Stimulated activated naive CD8-positive, alpha-beta T cell treated with anti-CD3 and anti-CD28 coated beads, Interleukin-15, Interleukin-2, amounts not matched to agents 100 ng/mL and 50 ng/mL, for 24 hours (primary cell): ENCODE data around the gene FYN.

Experiments used
- H3K27ac Mint-ChIP-seq: one replicate; pipeline ENCODE4 v1.8.0; 2021; ENCODE audit warnings: mild to moderate bottlenecking, mixed read lengths
- H3K27me3 Mint-ChIP-seq: one replicate; pipeline ENCODE4 v1.8.0; 2021; ENCODE audit warnings: mixed read lengths
- H3K36me3 Mint-ChIP-seq: one replicate; pipeline ENCODE4 v1.8.0; 2021; ENCODE audit warnings: low read depth, mixed read lengths
- H3K4me1 Mint-ChIP-seq: one replicate; pipeline ENCODE4 v1.8.0; 2021; ENCODE audit warnings: low read depth, mixed read lengths
- H3K4me3 Mint-ChIP-seq: one replicate; pipeline ENCODE4 v1.8.0; 2021; ENCODE audit warnings: mild to moderate bottlenecking, mixed read lengths
- H3K9me3 Mint-ChIP-seq: one replicate; pipeline ENCODE4 v1.8.0; 2021; ENCODE audit warnings: mixed read lengths

Gene FYN

GRCh38 chr6:111849298-111849697 is 24.0 kb downstream of the FYN start:
- H3K9me3 Mint-ChIP-seq, result no peaks in the 10 kb centered on the region
- peaks cover 71% of the 10 kb centered on the region for H3K36me3 Mint-ChIP-seq
- H3K4me3 Mint-ChIP-seq, result peak overlapping the region; percentile 21
- H3K27me3 Mint-ChIP-seq, result no peaks in the 10 kb centered on the region
- peaks cover 54% of the 10 kb centered on the region for H3K4me1 Mint-ChIP-seq
- H3K27ac Mint-ChIP-seq, result peak overlapping the region; percentile 91

- Mint-ChIP-seq H3K27me3 (no peaks in the 10 kb centered on the region), H3K36me3 (peaks cover 63% of the 10 kb centered on the region), H3K9me3 (no peaks in the 10 kb centered on the region), H3K27ac (no peak overlapping the region), H3K4me1 (peaks cover 45% of the 10 kb centered on the region), H3K4me3 (no peak overlapping the region)
Observed at GRCh38 chr6:111848262-111848812, 24.9 kb downstream of the FYN start.

GRCh38 chr6:111846492-111847409 is 26.5 kb downstream of the FYN start:
- Mint-ChIP-seq H3K27ac (no peak overlapping the region), H3K9me3 (no peaks in the 10 kb centered on the region), H3K36me3 (peaks cover 47% of the 10 kb centered on the region), H3K4me3 (no peak overlapping the region), H3K27me3 (no peaks in the 10 kb centered on the region), H3K4me1 (peaks cover 30% of the 10 kb centered on the region)

GRCh38 chr6:111846066-111846465 is 27.2 kb downstream of the FYN start:
- H3K36me3 Mint-ChIP-seq, result peaks cover 41% of the 10 kb centered on the region
- H3K9me3 Mint-ChIP-seq, result no peaks in the 10 kb centered on the region
- H3K4me3 Mint-ChIP-seq, result no peak overlapping the region
- H3K27ac Mint-ChIP-seq, result no peak overlapping the region
- H3K27me3 Mint-ChIP-seq, result no peaks in the 10 kb centered on the region
- peaks cover 23% of the 10 kb centered on the region for H3K4me1 Mint-ChIP-seq

- peaks cover 17% of the 10 kb centered on the region for H3K4me1 Mint-ChIP-seq
- H3K4me3 Mint-ChIP-seq, result no peak overlapping the region
- no peaks in the 10 kb centered on the region for H3K9me3 Mint-ChIP-seq
- H3K27ac Mint-ChIP-seq, result no peak overlapping the region
- peaks cover 37% of the 10 kb centered on the region for H3K36me3 Mint-ChIP-seq
- no peaks in the 10 kb centered on the region for H3K27me3 Mint-ChIP-seq
Observed at GRCh38 chr6:111845441-111845871, 27.8 kb downstream of the FYN start.

- Mint-ChIP-seq H3K4me3 (no peak overlapping the region), H3K27ac (no peak overlapping the region), H3K4me1 (peaks cover 11% of the 10 kb centered on the region)
Observed at GRCh38 chr6:111844921-111845320, 28.3 kb downstream of the FYN start.

GRCh38 chr6:111844376-111844775 is 28.9 kb downstream of the FYN start:
- peaks cover 26% of the 10 kb centered on the region for H3K36me3 Mint-ChIP-seq
- H3K27me3 Mint-ChIP-seq, result no peaks in the 10 kb centered on the region
- H3K4me1 Mint-ChIP-seq, result peaks cover 6% of the 10 kb centered on the region
- no peaks in the 10 kb centered on the region for H3K9me3 Mint-ChIP-seq
- no peak overlapping the region for H3K27ac Mint-ChIP-seq
- H3K4me3 Mint-ChIP-seq, result no peak overlapping the region

More at GRCh38 chr6:111844921-111845320, 28.3 kb downstream of the FYN start:
- Mint-ChIP-seq H3K27me3 (no peaks in the 10 kb centered on the region), H3K36me3 (peaks cover 31% of the 10 kb centered on the region), H3K9me3 (no peaks in the 10 kb centered on the region)

GRCh38 chr6:111843347-111844147 is 29.7 kb downstream of the FYN start:
- no peak overlapping the region for H3K4me3 Mint-ChIP-seq
- H3K27ac Mint-ChIP-seq, result no peak overlapping the region
- no peaks in the 10 kb centered on the region for H3K27me3 Mint-ChIP-seq
- no peaks in the 10 kb centered on the region for H3K4me1 Mint-ChIP-seq
- no peaks in the 10 kb centered on the region for H3K9me3 Mint-ChIP-seq
- peaks cover 28% of the 10 kb centered on the region for H3K36me3 Mint-ChIP-seq

GRCh38 chr6:111842891-111843290 is 30.4 kb downstream of the FYN start:
- H3K36me3 Mint-ChIP-seq, result peaks cover 31% of the 10 kb centered on the region
- no peak overlapping the region for H3K27ac Mint-ChIP-seq
- no peaks in the 10 kb centered on the region for H3K4me1 Mint-ChIP-seq
- no peaks in the 10 kb centered on the region for H3K9me3 Mint-ChIP-seq
- no peak overlapping the region for H3K4me3 Mint-ChIP-seq
- no peaks in the 10 kb centered on the region for H3K27me3 Mint-ChIP-seq

- Mint-ChIP-seq H3K36me3 (peaks cover 35% of the 10 kb centered on the region), H3K4me3 (no peak overlapping the region), H3K27ac (no peak overlapping the region), H3K27me3 (no peaks in the 10 kb centered on the region), H3K4me1 (no peaks in the 10 kb centered on the region), H3K9me3 (no peaks in the 10 kb centered on the region)
Observed at GRCh38 chr6:111842271-111842822, 30.9 kb downstream of the FYN start.

- no peaks in the 10 kb centered on the region for H3K9me3 Mint-ChIP-seq
- no peak overlapping the region for H3K27ac Mint-ChIP-seq
- H3K36me3 Mint-ChIP-seq, result peaks cover 40% of the 10 kb centered on the region
- H3K4me3 Mint-ChIP-seq, result no peak overlapping the region
- H3K4me1 Mint-ChIP-seq, result no peaks in the 10 kb centered on the region
- no peaks in the 10 kb centered on the region for H3K27me3 Mint-ChIP-seq
Observed at GRCh38 chr6:111841822-111842221, 31.4 kb downstream of the FYN start.

- H3K27me3 Mint-ChIP-seq, result no peaks in the 10 kb centered on the region
- H3K4me3 Mint-ChIP-seq, result no peak overlapping the region
- H3K36me3 Mint-ChIP-seq, result peaks cover 37% of the 10 kb centered on the region
- no peaks in the 10 kb centered on the region for H3K9me3 Mint-ChIP-seq
- no peak overlapping the region for H3K27ac Mint-ChIP-seq
- H3K4me1 Mint-ChIP-seq, result peaks cover 9% of the 10 kb centered on the region
Observed at GRCh38 chr6:111840803-111841202, 32.4 kb downstream of the FYN start.

GRCh38 chr6:111838749-111839484 is 34.3 kb downstream of the FYN start:
- Mint-ChIP-seq H3K27ac (peak overlapping the region; percentile 96), H3K4me3 (peak overlapping the region; percentile 79), H3K36me3 (peaks cover 44% of the 10 kb centered on the region), H3K9me3 (no peaks in the 10 kb centered on the region), H3K27me3 (no peaks in the 10 kb centered on the region), H3K4me1 (peaks cover 28% of the 10 kb centered on the region)
